Liver (tissue), 9 donors: ENCODE measurements around the gene KBTBD7. TPM values are rescaled to one million over a fixed set of nuclear protein-coding genes. Genes with fewer than 3 reads are reported as not detected.

Source experiments
- DNase-seq: peaks from one replicate; pipeline ENCODE4 v3.0.0-alpha.2; 2017; ENCODE audit warnings: low spot score
- H3K27ac ChIP-seq, 2 donors: one replicate each; pipeline ENCODE4 v1.7.0; 2013; ENCODE audit warnings: inconsistent platforms in 2 of 2, low read length in 2 of 2, control low read depth in 1 of 2, low read depth in 1 of 2, mild to moderate bottlenecking in 1 of 2
- H3K27me3 ChIP-seq, 4 donors: one replicate each; pipeline versions ENCODE4 v1.6.1 to v1.7.0; 2013; ENCODE audit warnings: low read length in 3 of 4, inconsistent platforms in 1 of 4, mild to moderate bottlenecking in 1 of 4, moderate library complexity in 1 of 4; ENCODE audit not compliant: control insufficient read depth in 4 of 4, insufficient read depth in 4 of 4
- H3K36me3 ChIP-seq, 4 donors: one replicate each; pipeline versions ENCODE4 v1.6.1 to v1.7.0; 2013; ENCODE audit warnings: low read length in 3 of 4, mild to moderate bottlenecking in 3 of 4, low read depth in 1 of 4, moderate library complexity in 1 of 4; ENCODE audit not compliant: control insufficient read depth in 4 of 4, insufficient read depth in 3 of 4
- H3K4me1 ChIP-seq, 4 donors: one replicate each; pipeline versions ENCODE4 v1.6.1 to v1.7.0; 2013; ENCODE audit warnings: low read length in 3 of 4, mild to moderate bottlenecking in 3 of 4, moderate library complexity in 1 of 4; ENCODE audit not compliant: control insufficient read depth in 4 of 4, insufficient read depth in 4 of 4
- H3K4me3 ChIP-seq, 3 donors: one replicate each; pipeline versions ENCODE4 v1.6.1 to v1.7.0; 2013; ENCODE audit warnings: low read length in 3 of 3, control low read depth in 1 of 3, low read depth in 1 of 3, mild to moderate bottlenecking in 1 of 3
- H3K9ac ChIP-seq, 2 donors: one replicate each; pipeline ENCODE4 v1.7.0; 2013; ENCODE audit warnings: low read length in 2 of 2, mild to moderate bottlenecking in 2 of 2, moderate library complexity in 2 of 2, control low read depth in 1 of 2, low read depth in 1 of 2
- H3K9me3 ChIP-seq, 4 donors: one replicate each; pipeline versions ENCODE4 v1.6.1 to v1.7.0; 2013; ENCODE audit warnings: low read length in 3 of 4; ENCODE audit not compliant: control insufficient read depth in 4 of 4
- ATF3 ChIP-seq: IDR thresholded peaks from 2 replicates; pipeline ENCODE4 v1.6.1; 2016; ENCODE audit warnings: antibody characterized with exemption
- EGR1 ChIP-seq, 2 donors: IDR thresholded peaks; 2 replicates each; pipeline ENCODE4 v1.6.1; 2016 to 2018; ENCODE audit warnings: antibody characterized with exemption in 2 of 2, low read depth in 2 of 2
- FOXA1 ChIP-seq: IDR thresholded peaks from 2 replicates; pipeline ENCODE4 v1.6.1; 2016; ENCODE audit warnings: antibody characterized with exemption
- FOXA2 ChIP-seq: IDR thresholded peaks from 2 replicates; pipeline ENCODE4 v1.6.1; 2016; ENCODE audit warnings: antibody characterized with exemption
- GABPA ChIP-seq, 2 donors: IDR thresholded peaks in 1 of 2; conservative IDR thresholded peaks in 1 of 2; 2 replicates each; pipeline ENCODE4 v1.6.1; 2016; ENCODE audit warnings: antibody characterized with exemption in 2 of 2, mild to moderate bottlenecking in 1 of 2, moderate library complexity in 1 of 2
- HNF4A ChIP-seq, 2 donors: conservative IDR thresholded peaks; 2 replicates each; pipeline ENCODE4 v1.6.1; 2016; ENCODE audit warnings: antibody characterized with exemption in 2 of 2, mild to moderate bottlenecking in 2 of 2
- HNF4G ChIP-seq: IDR thresholded peaks from 2 replicates; pipeline ENCODE4 v1.6.1; 2016; ENCODE audit warnings: antibody characterized with exemption
- JUND ChIP-seq, 2 donors: IDR thresholded peaks; 2 replicates each; pipeline ENCODE4 v1.6.1; 2016; ENCODE audit warnings: antibody characterized with exemption in 2 of 2
- NR2F2 ChIP-seq: IDR thresholded peaks from 2 replicates; pipeline ENCODE4 v1.6.1; 2016; ENCODE audit warnings: antibody characterized with exemption
- RAD21 ChIP-seq, 2 donors: IDR thresholded peaks; 2 replicates each; pipeline ENCODE4 v1.6.1; 2016; ENCODE audit warnings: antibody characterized with exemption in 2 of 2, mild to moderate bottlenecking in 2 of 2
- REST ChIP-seq: IDR thresholded peaks from 2 replicates; pipeline ENCODE4 v1.6.1; 2016; ENCODE audit warnings: antibody characterized with exemption, mild to moderate bottlenecking
- RXRA ChIP-seq, 2 donors: IDR thresholded peaks; 2 replicates each; pipeline ENCODE4 v1.6.1; 2017 to 2018; ENCODE audit warnings: antibody characterized with exemption in 2 of 2, mild to moderate bottlenecking in 1 of 2
- SP1 ChIP-seq: IDR thresholded peaks from 2 replicates; pipeline ENCODE4 v1.6.1; 2018; ENCODE audit warnings: antibody characterized with exemption, mild to moderate bottlenecking
- TAF1 ChIP-seq: conservative IDR thresholded peaks from 2 replicates; pipeline ENCODE4 v1.6.1; 2016; ENCODE audit warnings: antibody characterized with exemption, mild to moderate bottlenecking
- YY1 ChIP-seq: IDR thresholded peaks from 2 replicates; pipeline ENCODE4 v1.6.1; 2016; ENCODE audit warnings: antibody characterized with exemption, mild to moderate bottlenecking
- WGBS: extraction: QIAGEN DNeasy Blood & Tissue Kit; methylation state at CpG from one replicate; pipeline ENCODE4 v1.1.7; 2013; 5-methylcytosine and 5-hydroxymethylcytosine counted together
- polyA plus RNA-seq, 2 donors: library from polyadenylated mRNA; stranded (reverse) in 1 of 2; unstranded in 1 of 2; fragments of 200-250 nt in 1 of 2; fragments of >200 nt in 1 of 2; fragmentation: Nextera tagmentation in 1 of 2; extraction: Ambion mirVana in 1 of 2; gene quantifications; one replicate each; pipeline versions ENCODE4 v1.2.1 to v1.2.3, GENCODE V29; 2013 to 2015
- total RNA-seq, 2 donors: library from RNA; depleted of rRNA; stranded (reverse); fragments of >200 nt; gene quantifications; one replicate each; pipeline ENCODE4 v1.2.3, GENCODE V29; 2014
- TF ChIP-seq, protein P1 (sequence below): fragments of 150-350 bp; IDR thresholded peaks from 2 replicates; pipeline ENCODE4 v1.5.1; 2017; ENCODE audit warnings: improper control_type of control experiment, low read depth, low read length; ENCODE audit not compliant: missing input control
- TF ChIP-seq, protein P2 (sequence below): IDR thresholded peaks from 2 replicates; pipeline ENCODE4 v1.6.1; 2016; ENCODE audit warnings: antibody characterized with exemption
- TF ChIP-seq, protein P3 (sequence below): IDR thresholded peaks from 2 replicates; pipeline ENCODE4 v1.6.1; 2016; ENCODE audit warnings: antibody characterized with exemption
- donor health status: healthy.
- donor health status: healthy.
- donor health status: healthy.
- donor health status: healthy.
- donor health status: healthy.

The KBTBD7 gene
- total and polyA plus RNA-seq, 4 donors, result 3.3 to 10.1 (median 6.9) TPM

GRCh38 chr13:41154042-41154441 lies 40.3 kb downstream of the KBTBD7 start:
- Histone ChIP-seq H3K9ac (no peak overlapping the region), H3K9me3 (peaks cover 5 to 11% (median 9%) of the 10 kb centered on the region in 4 donors), H3K4me1 (no peaks in the 10 kb centered on the region), H3K4me3 (no peak overlapping the region), H3K27ac (no peak overlapping the region), H3K36me3 (no peaks in the 10 kb centered on the region), H3K27me3 (no peaks in the 10 kb centered on the region)
- no peak for DNase-seq
- TF ChIP-seq ATF3, result no peak
- TF ChIP-seq, protein P1, sequence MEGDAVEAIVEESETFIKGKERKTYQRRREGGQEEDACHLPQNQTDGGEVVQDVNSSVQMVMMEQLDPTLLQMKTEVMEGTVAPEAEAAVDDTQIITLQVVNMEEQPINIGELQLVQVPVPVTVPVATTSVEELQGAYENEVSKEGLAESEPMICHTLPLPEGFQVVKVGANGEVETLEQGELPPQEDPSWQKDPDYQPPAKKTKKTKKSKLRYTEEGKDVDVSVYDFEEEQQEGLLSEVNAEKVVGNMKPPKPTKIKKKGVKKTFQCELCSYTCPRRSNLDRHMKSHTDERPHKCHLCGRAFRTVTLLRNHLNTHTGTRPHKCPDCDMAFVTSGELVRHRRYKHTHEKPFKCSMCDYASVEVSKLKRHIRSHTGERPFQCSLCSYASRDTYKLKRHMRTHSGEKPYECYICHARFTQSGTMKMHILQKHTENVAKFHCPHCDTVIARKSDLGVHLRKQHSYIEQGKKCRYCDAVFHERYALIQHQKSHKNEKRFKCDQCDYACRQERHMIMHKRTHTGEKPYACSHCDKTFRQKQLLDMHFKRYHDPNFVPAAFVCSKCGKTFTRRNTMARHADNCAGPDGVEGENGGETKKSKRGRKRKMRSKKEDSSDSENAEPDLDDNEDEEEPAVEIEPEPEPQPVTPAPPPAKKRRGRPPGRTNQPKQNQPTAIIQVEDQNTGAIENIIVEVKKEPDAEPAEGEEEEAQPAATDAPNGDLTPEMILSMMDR, result no peak
- TF ChIP-seq HNF4A (conservative IDR thresholded peaks at IDR 0.05), result no peak
- TF ChIP-seq RXRA (IDR thresholded peaks at IDR 0.05), result no peak
- TF ChIP-seq HNF4G, result no peak
- TF ChIP-seq JUND (IDR thresholded peaks at IDR 0.05), result no peak
- no peak for TF ChIP-seq TAF1
- TF ChIP-seq NR2F2, result no peak
- TF ChIP-seq FOXA2, result no peak
- TF ChIP-seq SP1, result no peak
- TF ChIP-seq RAD21 (IDR thresholded peaks at IDR 0.05), result no peak
- no peak for TF ChIP-seq YY1
- TF ChIP-seq FOXA1, result no peak
- no peak for TF ChIP-seq REST

DNA sequence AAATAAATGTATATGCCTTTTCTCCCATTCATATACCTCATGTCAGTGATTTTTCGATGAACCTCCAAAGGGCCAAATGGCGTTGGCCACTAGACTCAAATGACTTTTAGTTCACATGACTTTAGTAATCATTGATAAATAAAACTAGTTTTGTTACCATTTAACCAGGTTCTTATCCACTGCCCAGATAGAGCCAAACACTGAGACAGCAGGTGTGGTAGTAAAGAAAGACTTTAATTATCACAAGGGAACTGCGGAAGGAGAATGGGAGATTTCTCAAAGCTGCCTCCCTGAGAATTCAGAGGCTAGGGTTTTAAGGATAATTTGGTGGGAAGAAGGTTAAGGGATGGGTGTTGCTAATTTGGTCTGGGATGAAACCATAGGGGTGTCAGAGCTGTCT lies 42.4 kb downstream of the KBTBD7 start:
- Histone ChIP-seq H3K27ac (no peak overlapping the region), H3K4me3 (peak overlapping the region in 1 of 3 donors; percentile 37), H3K9ac (no peak overlapping the region), H3K27me3 (no peaks in the 10 kb centered on the region), H3K9me3 (peaks cover 11 to 24% (median 15%) of the 10 kb centered on the region in 4 donors), H3K36me3 (no peaks in the 10 kb centered on the region), H3K4me1 (no peaks in the 10 kb centered on the region)
- 94% methylated on average over 3 of the region's 3 CpGs for WGBS
- no peak for DNase-seq
- TF ChIP-seq, protein P2, sequence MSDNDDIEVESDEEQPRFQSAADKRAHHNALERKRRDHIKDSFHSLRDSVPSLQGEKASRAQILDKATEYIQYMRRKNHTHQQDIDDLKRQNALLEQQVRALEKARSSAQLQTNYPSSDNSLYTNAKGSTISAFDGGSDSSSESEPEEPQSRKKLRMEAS, result no peak
- TF ChIP-seq RXRA (IDR thresholded peaks at IDR 0.05), result no peak
- no peak for TF ChIP-seq RAD21 (IDR thresholded peaks at IDR 0.05)
- no peak for TF ChIP-seq TAF1
- no peak for TF ChIP-seq FOXA1
- TF ChIP-seq HNF4G, result no peak
- TF ChIP-seq HNF4A (conservative IDR thresholded peaks at IDR 0.05), result no peak
- no peak for TF ChIP-seq EGR1 (IDR thresholded peaks at IDR 0.05; ENCODE audit: low read depth in 2 of 2)
- no peak for TF ChIP-seq ATF3
- TF ChIP-seq, protein P1, result no peak
- no peak for TF ChIP-seq NR2F2
- no peak for TF ChIP-seq JUND (IDR thresholded peaks at IDR 0.05)
- no peak for TF ChIP-seq YY1
- no peak for TF ChIP-seq FOXA2
- TF ChIP-seq, protein P3, sequence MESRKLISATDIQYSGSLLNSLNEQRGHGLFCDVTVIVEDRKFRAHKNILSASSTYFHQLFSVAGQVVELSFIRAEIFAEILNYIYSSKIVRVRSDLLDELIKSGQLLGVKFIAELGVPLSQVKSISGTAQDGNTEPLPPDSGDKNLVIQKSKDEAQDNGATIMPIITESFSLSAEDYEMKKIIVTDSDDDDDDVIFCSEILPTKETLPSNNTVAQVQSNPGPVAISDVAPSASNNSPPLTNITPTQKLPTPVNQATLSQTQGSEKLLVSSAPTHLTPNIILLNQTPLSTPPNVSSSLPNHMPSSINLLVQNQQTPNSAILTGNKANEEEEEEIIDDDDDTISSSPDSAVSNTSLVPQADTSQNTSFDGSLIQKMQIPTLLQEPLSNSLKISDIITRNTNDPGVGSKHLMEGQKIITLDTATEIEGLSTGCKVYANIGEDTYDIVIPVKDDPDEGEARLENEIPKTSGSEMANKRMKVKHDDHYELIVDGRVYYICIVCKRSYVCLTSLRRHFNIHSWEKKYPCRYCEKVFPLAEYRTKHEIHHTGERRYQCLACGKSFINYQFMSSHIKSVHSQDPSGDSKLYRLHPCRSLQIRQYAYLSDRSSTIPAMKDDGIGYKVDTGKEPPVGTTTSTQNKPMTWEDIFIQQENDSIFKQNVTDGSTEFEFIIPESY, result no peak
- no peak for TF ChIP-seq GABPA (IDR thresholded peaks at IDR 0.05 in 1 of 2, conservative IDR thresholded peaks at IDR 0.05 in 1 of 2)
- TF ChIP-seq SP1, result no peak
